Measurements from ENCODE around the gene CLTB. TPM values are rescaled to one million over a fixed set of nuclear protein-coding genes. Genes with fewer than 3 reads are reported as not detected.

CLTB gene
- total and polyA plus RNA-seq, 2 of the 13 experiments (the other 11 are each of a cell fraction or from before 2014, with no cell fraction given), result 23.3 to 33.8 TPM

GRCh38 chr5:176361437-176362232 lies 54.7 kb downstream of the CLTB start, which contains the start of gene KIAA1191 (continued):
- TF ChIP-seq, protein P1, sequence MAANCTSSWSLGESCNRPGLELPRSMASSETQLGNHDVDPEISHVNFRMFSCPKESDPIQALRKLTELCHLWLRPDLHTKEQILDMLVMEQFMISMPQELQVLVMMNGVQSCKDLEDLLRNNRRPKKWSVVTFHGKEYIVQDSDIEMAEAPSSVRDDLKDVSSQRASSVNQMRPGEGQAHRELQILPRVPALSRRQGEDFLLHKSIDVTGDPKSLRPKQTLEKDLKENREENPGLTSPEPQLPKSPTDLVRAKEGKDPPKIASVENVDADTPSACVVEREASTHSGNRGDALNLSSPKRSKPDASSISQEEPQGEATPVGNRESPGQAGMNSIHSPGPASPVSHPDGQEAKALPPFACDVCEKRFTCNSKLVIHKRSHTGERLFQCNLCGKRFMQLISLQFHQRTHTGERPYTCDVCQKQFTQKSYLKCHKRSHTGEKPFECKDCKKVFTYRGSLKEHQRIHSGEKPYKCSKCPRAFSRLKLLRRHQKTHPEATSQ (CRISPR knock-in tag; IDR thresholded peaks at IDR 0.05; ENCODE audit: borderline replicate concordance), result peak; percentile 65
- TF ChIP-seq ATF3 (CRISPR knock-in tag; IDR thresholded peaks at IDR 0.05) (peak; percentile 50; the same call in 1 of the 2 replicates), ZNF883 (CRISPR knock-in tag; IDR thresholded peaks at IDR 0.05; ENCODE audit: not compliant biosample characterization) (peak; percentile 66), ZNF619 (CRISPR knock-in tag; IDR thresholded peaks at IDR 0.05) (no peak), SYNCRIP (IDR thresholded peaks at IDR 0.05; ENCODE audit: insufficient read depth, low read depth, low read length) (no peak), TMF1 (CRISPR knock-in tag; IDR thresholded peaks at IDR 0.05; ENCODE audit: low read depth) (peak; percentile 81; the same call in 1 of the 2 replicates), TEAD3 (CRISPR knock-in tag; optimal IDR thresholded peaks at IDR 0.05; ENCODE audit: borderline replicate concordance) (peak; percentile 56), XBP1 (CRISPR knock-in tag; IDR thresholded peaks at IDR 0.05) (no peak), KDM5B (CRISPR knock-in tag; IDR thresholded peaks at IDR 0.05; ENCODE audit: borderline replicate concordance) (peak; percentile 75; the same call in 1 of the 2 replicates), THAP11 (CRISPR knock-in tag; IDR thresholded peaks at IDR 0.05) (peak; percentile 99), SIX1 (CRISPR knock-in tag; IDR thresholded peaks at IDR 0.05; ENCODE audit: borderline replicate concordance) (no peak), MTA1 (CRISPR knock-in tag; IDR thresholded peaks at IDR 0.05; ENCODE audit: borderline replicate concordance) (peak; percentile 71; the same call in 1 of the 2 replicates), SAFB2 (CRISPR knock-in tag; IDR thresholded peaks at IDR 0.05; ENCODE audit: borderline replicate concordance, low read depth) (no peak; the same call in 1 of the 2 replicates), SIN3B (IDR thresholded peaks at IDR 0.05; ENCODE audit: low read length) (no peak), PCBP1 (IDR thresholded peaks at IDR 0.05; ENCODE audit: borderline replicate concordance, low read depth, low read length) (peak; percentile 69; the same call in 1 of the 2 replicates), ZFP37 (CRISPR knock-in tag; IDR thresholded peaks at IDR 0.05; ENCODE audit: borderline replicate concordance) (peak; percentile 64; the same call in 1 of the 2 replicates), ZKSCAN1 (IDR thresholded peaks at IDR 0.05; ENCODE audit: low read length) (no peak), ZNF879 (CRISPR knock-in tag; IDR thresholded peaks at IDR 0.05) (no peak)
- TF ChIP-seq, protein P2, sequence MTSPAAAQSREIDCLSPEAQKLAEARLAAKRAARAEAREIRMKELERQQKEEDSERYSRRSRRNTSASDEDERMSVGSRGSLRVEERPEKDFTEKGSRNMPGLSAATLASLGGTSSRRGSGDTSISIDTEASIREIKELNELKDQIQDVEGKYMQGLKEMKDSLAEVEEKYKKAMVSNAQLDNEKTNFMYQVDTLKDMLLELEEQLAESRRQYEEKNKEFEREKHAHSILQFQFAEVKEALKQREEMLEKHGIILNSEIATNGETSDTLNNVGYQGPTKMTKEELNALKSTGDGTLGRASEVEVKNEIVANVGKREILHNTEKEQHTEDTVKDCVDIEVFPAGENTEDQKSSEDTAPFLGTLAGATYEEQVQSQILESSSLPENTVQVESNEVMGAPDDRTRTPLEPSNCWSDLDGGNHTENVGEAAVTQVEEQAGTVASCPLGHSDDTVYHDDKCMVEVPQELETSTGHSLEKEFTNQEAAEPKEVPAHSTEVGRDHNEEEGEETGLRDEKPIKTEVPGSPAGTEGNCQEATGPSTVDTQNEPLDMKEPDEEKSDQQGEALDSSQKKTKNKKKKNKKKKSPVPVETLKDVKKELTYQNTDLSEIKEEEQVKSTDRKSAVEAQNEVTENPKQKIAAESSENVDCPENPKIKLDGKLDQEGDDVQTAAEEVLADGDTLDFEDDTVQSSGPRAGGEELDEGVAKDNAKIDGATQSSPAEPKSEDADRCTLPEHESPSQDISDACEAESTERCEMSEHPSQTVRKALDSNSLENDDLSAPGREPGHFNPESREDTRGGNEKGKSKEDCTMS (CRISPR knock-in tag; conservative IDR thresholded peaks at IDR 0.05), result no peak
- TF ChIP-seq, protein P3, sequence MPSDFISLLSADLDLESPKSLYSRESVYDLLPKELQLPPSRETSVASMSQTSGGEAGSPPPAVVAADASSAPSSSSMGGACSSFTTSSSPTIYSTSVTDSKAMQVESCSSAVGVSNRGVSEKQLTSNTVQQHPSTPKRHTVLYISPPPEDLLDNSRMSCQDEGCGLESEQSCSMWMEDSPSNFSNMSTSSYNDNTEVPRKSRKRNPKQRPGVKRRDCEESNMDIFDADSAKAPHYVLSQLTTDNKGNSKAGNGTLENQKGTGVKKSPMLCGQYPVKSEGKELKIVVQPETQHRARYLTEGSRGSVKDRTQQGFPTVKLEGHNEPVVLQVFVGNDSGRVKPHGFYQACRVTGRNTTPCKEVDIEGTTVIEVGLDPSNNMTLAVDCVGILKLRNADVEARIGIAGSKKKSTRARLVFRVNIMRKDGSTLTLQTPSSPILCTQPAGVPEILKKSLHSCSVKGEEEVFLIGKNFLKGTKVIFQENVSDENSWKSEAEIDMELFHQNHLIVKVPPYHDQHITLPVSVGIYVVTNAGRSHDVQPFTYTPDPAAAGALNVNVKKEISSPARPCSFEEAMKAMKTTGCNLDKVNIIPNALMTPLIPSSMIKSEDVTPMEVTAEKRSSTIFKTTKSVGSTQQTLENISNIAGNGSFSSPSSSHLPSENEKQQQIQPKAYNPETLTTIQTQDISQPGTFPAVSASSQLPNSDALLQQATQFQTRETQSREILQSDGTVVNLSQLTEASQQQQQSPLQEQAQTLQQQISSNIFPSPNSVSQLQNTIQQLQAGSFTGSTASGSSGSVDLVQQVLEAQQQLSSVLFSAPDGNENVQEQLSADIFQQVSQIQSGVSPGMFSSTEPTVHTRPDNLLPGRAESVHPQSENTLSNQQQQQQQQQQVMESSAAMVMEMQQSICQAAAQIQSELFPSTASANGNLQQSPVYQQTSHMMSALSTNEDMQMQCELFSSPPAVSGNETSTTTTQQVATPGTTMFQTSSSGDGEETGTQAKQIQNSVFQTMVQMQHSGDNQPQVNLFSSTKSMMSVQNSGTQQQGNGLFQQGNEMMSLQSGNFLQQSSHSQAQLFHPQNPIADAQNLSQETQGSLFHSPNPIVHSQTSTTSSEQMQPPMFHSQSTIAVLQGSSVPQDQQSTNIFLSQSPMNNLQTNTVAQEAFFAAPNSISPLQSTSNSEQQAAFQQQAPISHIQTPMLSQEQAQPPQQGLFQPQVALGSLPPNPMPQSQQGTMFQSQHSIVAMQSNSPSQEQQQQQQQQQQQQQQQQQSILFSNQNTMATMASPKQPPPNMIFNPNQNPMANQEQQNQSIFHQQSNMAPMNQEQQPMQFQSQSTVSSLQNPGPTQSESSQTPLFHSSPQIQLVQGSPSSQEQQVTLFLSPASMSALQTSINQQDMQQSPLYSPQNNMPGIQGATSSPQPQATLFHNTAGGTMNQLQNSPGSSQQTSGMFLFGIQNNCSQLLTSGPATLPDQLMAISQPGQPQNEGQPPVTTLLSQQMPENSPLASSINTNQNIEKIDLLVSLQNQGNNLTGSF (CRISPR knock-in tag; IDR thresholded peaks at IDR 0.05), result no peak

Measured in HepG2 (cell line).